WTC11 (cell line): ENCODE results near the gene SNRPF. TPM values are rescaled to one million over a fixed set of nuclear protein-coding genes. Genes with fewer than 3 reads are reported as not detected.

ENCODE experiments used
- ATAC-seq: fragments of 200-7000 bp; cut with Tn5 transposase; 2 replicates; pipeline ENCODE4 v1.10.0; 2021; ENCODE audit warnings: mild to moderate bottlenecking, moderate library complexity
- CTCF ChIA-PET: fragments of 300-600 bp; sonication (Branson Sonifier 250); formaldehyde crosslinking; loops from one replicate; lab custom pipeline; 2021; ENCODE audit warnings: antibody characterized with exemption; lab: Charles Lee
- POLR2A ChIA-PET: fragments of 350-600 bp; sonication (Branson Sonifier 250); formaldehyde crosslinking; loops from one replicate; lab custom pipeline; 2021; ENCODE audit warnings: antibody characterized with exemption; lab: Charles Lee
- DNase-seq: peaks from one replicate; pipeline ENCODE4 v3.0.0; 2021; ENCODE audit warnings: low spot score
- H3K27ac Mint-ChIP-seq: 2 replicates; pipeline ENCODE4 v1.8.0; 2021; ENCODE audit warnings: mixed read lengths
- H3K27me3 Mint-ChIP-seq: 2 replicates; pipeline ENCODE4 v1.8.0; 2021; ENCODE audit warnings: low read depth, mild to moderate bottlenecking, moderate library complexity, mixed read lengths
- H3K36me3 Mint-ChIP-seq: 2 replicates; pipeline ENCODE4 v1.8.0; 2021; ENCODE audit warnings: mixed read lengths
- H3K4me1 Mint-ChIP-seq: 2 replicates; pipeline ENCODE4 v1.8.0; 2022; ENCODE audit warnings: mixed read lengths
- H3K4me3 Mint-ChIP-seq: 2 replicates; pipeline ENCODE4 v1.8.0; 2021; ENCODE audit warnings: mild to moderate bottlenecking, moderate library complexity, mixed read lengths
- H3K9me3 Mint-ChIP-seq: 2 replicates; pipeline ENCODE4 v1.8.0; 2021; ENCODE audit warnings: mixed read lengths
- ELF4 ChIP-seq: sonication (generic); formaldehyde crosslinking; IDR thresholded peaks from 2 replicates; pipeline ENCODE4 v1.8.1; 2022; ENCODE audit warnings: low read depth, mild to moderate bottlenecking, moderate library complexity, missing genetic modification reagents
- ETV6 ChIP-seq: sonication (generic); formaldehyde crosslinking; IDR thresholded peaks from 2 replicates; pipeline ENCODE4 v1.8.1; 2022; ENCODE audit warnings: mild to moderate bottlenecking, missing genetic modification reagents
- FOXK1 ChIP-seq: sonication (generic); formaldehyde crosslinking; IDR thresholded peaks from 2 replicates; pipeline ENCODE4 v1.8.0; 2022; ENCODE audit warnings: mild to moderate bottlenecking, moderate library complexity, missing genetic modification reagents
- HMGA2 ChIP-seq: fragments of 250-450 bp; sonication (Bioruptor Pico); IDR thresholded peaks from 2 replicates; pipeline ENCODE4 v1.4.0; 2021; ENCODE audit warnings: mild to moderate bottlenecking, moderate library complexity
- JAZF1 ChIP-seq: fragments of 250-450 bp; sonication (Bioruptor Pico); IDR thresholded peaks from 2 replicates; pipeline ENCODE4 v1.9.0; 2021; ENCODE audit warnings: moderate library complexity, mild to moderate bottlenecking, inconsistent platforms
- MYBL2 ChIP-seq: sonication (generic); formaldehyde crosslinking; IDR thresholded peaks from 2 replicates; pipeline ENCODE4 v1.8.1; 2023; ENCODE audit warnings: mild to moderate bottlenecking, moderate library complexity, missing genetic modification reagents
- OVOL2 ChIP-seq: fragments of 250-450 bp; sonication (Bioruptor Pico); IDR thresholded peaks from 2 replicates; pipeline ENCODE4 v1.9.0; 2021; ENCODE audit warnings: mild to moderate bottlenecking, borderline replicate concordance
- RELA ChIP-seq: sonication (generic); formaldehyde crosslinking; IDR thresholded peaks from 2 replicates; pipeline ENCODE4 v1.8.1; 2022; ENCODE audit warnings: missing genetic modification reagents, mild to moderate bottlenecking, borderline replicate concordance
- RORB ChIP-seq: fragments of 250-450 bp; sonication (Bioruptor Pico); IDR thresholded peaks from 2 replicates; pipeline ENCODE4 v1.9.0; 2021; ENCODE audit warnings: mild to moderate bottlenecking
- TCF7 ChIP-seq: sonication (generic); formaldehyde crosslinking; IDR thresholded peaks from 2 replicates; pipeline ENCODE4 v1.8.0; 2022; ENCODE audit warnings: mild to moderate bottlenecking, low read depth, missing genetic modification reagents, moderate library complexity
- TEAD4 ChIP-seq: sonication (generic); formaldehyde crosslinking; IDR thresholded peaks from 2 replicates; pipeline ENCODE4 v1.8.0; 2022; ENCODE audit warnings: mild to moderate bottlenecking, missing genetic modification reagents
- ZNF263 ChIP-seq: sonication (generic); formaldehyde crosslinking; IDR thresholded peaks from 2 replicates; pipeline ENCODE4 v1.8.1; 2022; ENCODE audit warnings: low read depth, mild to moderate bottlenecking, moderate library complexity, missing genetic modification reagents
- ZNF396 ChIP-seq: fragments of 250-450 bp; sonication (Bioruptor Pico); IDR thresholded peaks from 2 replicates; pipeline ENCODE4 v1.8.0; 2021; ENCODE audit warnings: mild to moderate bottlenecking, moderate library complexity, borderline replicate concordance
- ZNF423 ChIP-seq: fragments of 250-450 bp; sonication (Bioruptor Pico); IDR thresholded peaks from 2 replicates; pipeline ENCODE4 v2.1.2; 2022; ENCODE audit warnings: mild to moderate bottlenecking, moderate library complexity
- ZNF425 ChIP-seq: fragments of 250-450 bp; sonication (Bioruptor Pico); conservative IDR thresholded peaks from 2 replicates; pipeline ENCODE4 v1.9.0; 2021; ENCODE audit warnings: mild to moderate bottlenecking
- total RNA-seq: library from RNA; stranded (reverse); gene quantifications from 3 replicates; pipeline ENCODE4 v1.2.3, GENCODE V29; 2021
- TF ChIP-seq, protein P1 (sequence below): sonication (generic); formaldehyde crosslinking; IDR thresholded peaks from 2 replicates; pipeline ENCODE4 v1.8.1; 2022; ENCODE audit warnings: low read depth, missing genetic modification reagents, borderline replicate concordance
- TF ChIP-seq, protein P2 (sequence below): fragments of 250-450 bp; sonication (Bioruptor Pico); IDR thresholded peaks from 2 replicates; pipeline ENCODE4 v1.9.0; 2021; ENCODE audit warnings: mild to moderate bottlenecking, borderline replicate concordance
- TF ChIP-seq, protein P3 (sequence below): sonication (generic); formaldehyde crosslinking; IDR thresholded peaks from 2 replicates; pipeline ENCODE4 v1.8.1; 2023; ENCODE audit warnings: mild to moderate bottlenecking, moderate library complexity, missing genetic modification reagents
- TF ChIP-seq, protein P4 (sequence below): sonication (generic); formaldehyde crosslinking; IDR thresholded peaks from 2 replicates; pipeline ENCODE4 v1.8.0; 2022; ENCODE audit warnings: mild to moderate bottlenecking, missing genetic modification reagents
- TF ChIP-seq, protein P5 (sequence below): fragments of 250-450 bp; sonication (Bioruptor Pico); IDR thresholded peaks from 2 replicates; pipeline ENCODE4 v1.9.0; 2021; ENCODE audit warnings: mild to moderate bottlenecking

Gene SNRPF
- total RNA-seq, 1 experiment from 2014 or later, result 75.8 TPM

GRCh38 chr12:95882080-95882479 lies 23.3 kb downstream of the SNRPF start:
- Mint-ChIP-seq H3K36me3 (peaks cover 6% of the 10 kb centered on the region; the same call in 1 of the 2 replicates), H3K4me1 (no peaks in the 10 kb centered on the region), H3K27ac (no peak overlapping the region), H3K4me3 (no peak overlapping the region), H3K27me3 (no peaks in the 10 kb centered on the region), H3K9me3 (peaks cover 11% of the 10 kb centered on the region)
- TF ChIP-seq ZNF263 (CRISPR knock-in tag) (no peak), HMGA2 (CRISPR knock-in tag) (no peak), ZNF396 (CRISPR knock-in tag) (no peak), ZNF423 (CRISPR knock-in tag) (no peak)
- TF ChIP-seq, protein P1, sequence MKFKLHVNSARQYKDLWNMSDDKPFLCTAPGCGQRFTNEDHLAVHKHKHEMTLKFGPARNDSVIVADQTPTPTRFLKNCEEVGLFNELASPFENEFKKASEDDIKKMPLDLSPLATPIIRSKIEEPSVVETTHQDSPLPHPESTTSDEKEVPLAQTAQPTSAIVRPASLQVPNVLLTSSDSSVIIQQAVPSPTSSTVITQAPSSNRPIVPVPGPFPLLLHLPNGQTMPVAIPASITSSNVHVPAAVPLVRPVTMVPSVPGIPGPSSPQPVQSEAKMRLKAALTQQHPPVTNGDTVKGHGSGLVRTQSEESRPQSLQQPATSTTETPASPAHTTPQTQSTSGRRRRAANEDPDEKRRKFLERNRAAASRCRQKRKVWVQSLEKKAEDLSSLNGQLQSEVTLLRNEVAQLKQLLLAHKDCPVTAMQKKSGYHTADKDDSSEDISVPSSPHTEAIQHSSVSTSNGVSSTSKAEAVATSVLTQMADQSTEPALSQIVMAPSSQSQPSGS (CRISPR knock-in tag), result no peak
- TF ChIP-seq, protein P2, sequence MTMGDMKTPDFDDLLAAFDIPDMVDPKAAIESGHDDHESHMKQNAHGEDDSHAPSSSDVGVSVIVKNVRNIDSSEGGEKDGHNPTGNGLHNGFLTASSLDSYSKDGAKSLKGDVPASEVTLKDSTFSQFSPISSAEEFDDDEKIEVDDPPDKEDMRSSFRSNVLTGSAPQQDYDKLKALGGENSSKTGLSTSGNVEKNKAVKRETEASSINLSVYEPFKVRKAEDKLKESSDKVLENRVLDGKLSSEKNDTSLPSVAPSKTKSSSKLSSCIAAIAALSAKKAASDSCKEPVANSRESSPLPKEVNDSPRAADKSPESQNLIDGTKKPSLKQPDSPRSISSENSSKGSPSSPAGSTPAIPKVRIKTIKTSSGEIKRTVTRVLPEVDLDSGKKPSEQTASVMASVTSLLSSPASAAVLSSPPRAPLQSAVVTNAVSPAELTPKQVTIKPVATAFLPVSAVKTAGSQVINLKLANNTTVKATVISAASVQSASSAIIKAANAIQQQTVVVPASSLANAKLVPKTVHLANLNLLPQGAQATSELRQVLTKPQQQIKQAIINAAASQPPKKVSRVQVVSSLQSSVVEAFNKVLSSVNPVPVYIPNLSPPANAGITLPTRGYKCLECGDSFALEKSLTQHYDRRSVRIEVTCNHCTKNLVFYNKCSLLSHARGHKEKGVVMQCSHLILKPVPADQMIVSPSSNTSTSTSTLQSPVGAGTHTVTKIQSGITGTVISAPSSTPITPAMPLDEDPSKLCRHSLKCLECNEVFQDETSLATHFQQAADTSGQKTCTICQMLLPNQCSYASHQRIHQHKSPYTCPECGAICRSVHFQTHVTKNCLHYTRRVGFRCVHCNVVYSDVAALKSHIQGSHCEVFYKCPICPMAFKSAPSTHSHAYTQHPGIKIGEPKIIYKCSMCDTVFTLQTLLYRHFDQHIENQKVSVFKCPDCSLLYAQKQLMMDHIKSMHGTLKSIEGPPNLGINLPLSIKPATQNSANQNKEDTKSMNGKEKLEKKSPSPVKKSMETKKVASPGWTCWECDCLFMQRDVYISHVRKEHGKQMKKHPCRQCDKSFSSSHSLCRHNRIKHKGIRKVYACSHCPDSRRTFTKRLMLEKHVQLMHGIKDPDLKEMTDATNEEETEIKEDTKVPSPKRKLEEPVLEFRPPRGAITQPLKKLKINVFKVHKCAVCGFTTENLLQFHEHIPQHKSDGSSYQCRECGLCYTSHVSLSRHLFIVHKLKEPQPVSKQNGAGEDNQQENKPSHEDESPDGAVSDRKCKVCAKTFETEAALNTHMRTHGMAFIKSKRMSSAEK (CRISPR knock-in tag), result no peak
- TF ChIP-seq, protein P3, sequence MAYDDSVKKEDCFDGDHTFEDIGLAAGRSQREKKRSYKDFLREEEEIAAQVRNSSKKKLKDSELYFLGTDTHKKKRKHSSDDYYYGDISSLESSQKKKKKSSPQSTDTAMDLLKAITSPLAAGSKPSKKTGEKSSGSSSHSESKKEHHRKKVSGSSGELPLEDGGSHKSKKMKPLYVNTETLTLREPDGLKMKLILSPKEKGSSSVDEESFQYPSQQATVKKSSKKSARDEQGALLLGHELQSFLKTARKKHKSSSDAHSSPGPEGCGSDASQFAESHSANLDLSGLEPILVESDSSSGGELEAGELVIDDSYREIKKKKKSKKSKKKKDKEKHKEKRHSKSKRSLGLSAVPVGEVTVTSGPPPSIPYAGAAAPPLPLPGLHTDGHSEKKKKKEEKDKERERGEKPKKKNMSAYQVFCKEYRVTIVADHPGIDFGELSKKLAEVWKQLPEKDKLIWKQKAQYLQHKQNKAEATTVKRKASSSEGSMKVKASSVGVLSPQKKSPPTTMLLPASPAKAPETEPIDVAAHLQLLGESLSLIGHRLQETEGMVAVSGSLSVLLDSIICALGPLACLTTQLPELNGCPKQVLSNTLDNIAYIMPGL (CRISPR knock-in tag), result no peak
- POLR2A ChIA-PET, result interaction anchor here (0.5 kb wide), 1 partner anchor 338 kb away, joined by 6 read pairs; no protein-coding TSS in a partner anchor
- no peak for DNase-seq
- CTCF ChIA-PET, result no interaction called here
- no peak for ATAC-seq

- no peak overlapping the region for H3K4me3 Mint-ChIP-seq
- H3K27me3 Mint-ChIP-seq, result no peaks in the 10 kb centered on the region
- ChIA-PET POLR2A (no interaction called here), CTCF (no interaction called here)
- ATAC-seq (no peak), DNase-seq (no peak)
- H3K36me3 Mint-ChIP-seq, result peaks cover under 1% of the 10 kb centered on the region; the same call in 1 of the 2 replicates
- no peaks in the 10 kb centered on the region for H3K4me1 Mint-ChIP-seq
- H3K9me3 Mint-ChIP-seq, result peaks cover 5% of the 10 kb centered on the region
- no peak overlapping the region for H3K27ac Mint-ChIP-seq
- TF ChIP-seq ETV6 (no peak), RELA (no peak), RORB (no peak), JAZF1 (CRISPR knock-in tag) (no peak), MYBL2 (CRISPR knock-in tag) (no peak), FOXK1 (CRISPR knock-in tag) (no peak), TCF7 (CRISPR knock-in tag) (no peak), ZNF425 (CRISPR knock-in tag) (no peak), OVOL2 (CRISPR knock-in tag) (no peak), ELF4 (CRISPR knock-in tag) (no peak), TEAD4 (CRISPR knock-in tag) (no peak)
- TF ChIP-seq, protein P4, sequence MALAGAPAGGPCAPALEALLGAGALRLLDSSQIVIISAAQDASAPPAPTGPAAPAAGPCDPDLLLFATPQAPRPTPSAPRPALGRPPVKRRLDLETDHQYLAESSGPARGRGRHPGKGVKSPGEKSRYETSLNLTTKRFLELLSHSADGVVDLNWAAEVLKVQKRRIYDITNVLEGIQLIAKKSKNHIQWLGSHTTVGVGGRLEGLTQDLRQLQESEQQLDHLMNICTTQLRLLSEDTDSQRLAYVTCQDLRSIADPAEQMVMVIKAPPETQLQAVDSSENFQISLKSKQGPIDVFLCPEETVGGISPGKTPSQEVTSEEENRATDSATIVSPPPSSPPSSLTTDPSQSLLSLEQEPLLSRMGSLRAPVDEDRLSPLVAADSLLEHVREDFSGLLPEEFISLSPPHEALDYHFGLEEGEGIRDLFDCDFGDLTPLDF (CRISPR knock-in tag), result no peak
- TF ChIP-seq, protein P5, sequence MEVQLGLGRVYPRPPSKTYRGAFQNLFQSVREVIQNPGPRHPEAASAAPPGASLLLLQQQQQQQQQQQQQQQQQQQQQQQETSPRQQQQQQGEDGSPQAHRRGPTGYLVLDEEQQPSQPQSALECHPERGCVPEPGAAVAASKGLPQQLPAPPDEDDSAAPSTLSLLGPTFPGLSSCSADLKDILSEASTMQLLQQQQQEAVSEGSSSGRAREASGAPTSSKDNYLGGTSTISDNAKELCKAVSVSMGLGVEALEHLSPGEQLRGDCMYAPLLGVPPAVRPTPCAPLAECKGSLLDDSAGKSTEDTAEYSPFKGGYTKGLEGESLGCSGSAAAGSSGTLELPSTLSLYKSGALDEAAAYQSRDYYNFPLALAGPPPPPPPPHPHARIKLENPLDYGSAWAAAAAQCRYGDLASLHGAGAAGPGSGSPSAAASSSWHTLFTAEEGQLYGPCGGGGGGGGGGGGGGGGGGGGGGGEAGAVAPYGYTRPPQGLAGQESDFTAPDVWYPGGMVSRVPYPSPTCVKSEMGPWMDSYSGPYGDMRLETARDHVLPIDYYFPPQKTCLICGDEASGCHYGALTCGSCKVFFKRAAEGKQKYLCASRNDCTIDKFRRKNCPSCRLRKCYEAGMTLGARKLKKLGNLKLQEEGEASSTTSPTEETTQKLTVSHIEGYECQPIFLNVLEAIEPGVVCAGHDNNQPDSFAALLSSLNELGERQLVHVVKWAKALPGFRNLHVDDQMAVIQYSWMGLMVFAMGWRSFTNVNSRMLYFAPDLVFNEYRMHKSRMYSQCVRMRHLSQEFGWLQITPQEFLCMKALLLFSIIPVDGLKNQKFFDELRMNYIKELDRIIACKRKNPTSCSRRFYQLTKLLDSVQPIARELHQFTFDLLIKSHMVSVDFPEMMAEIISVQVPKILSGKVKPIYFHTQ (CRISPR knock-in tag), result no peak
Measured at GRCh38 chr12:95882873-95883272, 24.1 kb downstream of the SNRPF start.
